GM19025 (cell line): ENCODE measurements around the gene LACTBL1.

ENCODE experiments used
- ATAC-seq: cut with Tn5 transposase; IDR thresholded peaks from one replicate; pipeline ENCODE4 v1.9.1; 2021; ENCODE audit warnings: mild to moderate bottlenecking, low read depth, moderate library complexity; ENCODE audit not compliant: unreplicated experiment

LACTBL1 gene

DNA sequence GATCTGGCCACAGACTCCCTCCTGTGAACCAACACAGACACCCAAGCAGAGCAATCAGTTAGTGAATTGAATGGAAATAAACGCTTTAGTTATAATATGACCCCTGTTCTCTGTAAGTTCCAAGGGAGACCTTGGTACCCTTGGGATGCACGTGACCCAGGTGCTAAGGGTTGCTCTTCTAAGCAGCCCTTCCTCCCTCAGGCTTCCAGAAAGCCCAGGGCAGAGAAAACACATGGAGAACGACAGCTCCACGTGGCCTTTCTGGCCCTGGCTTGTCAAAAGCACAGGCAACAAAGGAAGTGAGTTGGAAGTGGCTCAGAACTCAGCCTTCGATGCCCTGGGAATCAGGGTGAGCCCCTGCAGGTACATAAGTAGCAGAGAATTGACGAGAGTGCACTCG is 57.4 kb downstream of the LACTBL1 start:
- no peak for ATAC-seq

DNA sequence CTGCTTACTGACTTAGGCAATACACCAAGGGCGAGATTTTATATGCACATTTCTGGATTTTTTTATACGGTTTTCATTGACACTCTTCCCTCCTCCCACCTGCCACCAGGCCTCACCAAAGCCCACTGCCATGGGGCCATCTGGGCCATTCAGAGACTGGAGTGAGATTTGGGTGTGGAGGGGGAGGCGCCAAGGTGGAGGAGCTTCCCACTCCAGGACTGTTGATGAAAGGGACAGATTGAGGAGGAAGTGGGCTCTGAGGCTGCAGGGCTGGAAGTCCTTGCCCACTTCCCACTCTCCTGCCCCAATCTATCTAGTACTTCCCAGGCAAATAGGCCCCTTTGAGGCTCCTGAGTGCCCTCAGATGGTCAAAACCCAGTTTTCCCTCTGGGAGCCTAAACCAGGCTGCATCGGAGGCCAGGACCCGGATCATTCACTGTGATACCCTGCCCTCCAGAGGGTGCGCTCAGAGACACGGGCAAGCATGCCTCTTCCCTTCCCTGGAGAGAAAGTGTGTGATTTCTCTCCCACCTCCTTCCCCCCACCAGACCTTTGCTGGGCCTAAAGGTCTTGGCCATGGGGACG is 57.9 kb downstream of the LACTBL1 start:
- ATAC-seq: no peak

- no peak for ATAC-seq
Observed at GRCh38 chr1:22914156-22914555, 58.5 kb downstream of the LACTBL1 start.

DNA sequence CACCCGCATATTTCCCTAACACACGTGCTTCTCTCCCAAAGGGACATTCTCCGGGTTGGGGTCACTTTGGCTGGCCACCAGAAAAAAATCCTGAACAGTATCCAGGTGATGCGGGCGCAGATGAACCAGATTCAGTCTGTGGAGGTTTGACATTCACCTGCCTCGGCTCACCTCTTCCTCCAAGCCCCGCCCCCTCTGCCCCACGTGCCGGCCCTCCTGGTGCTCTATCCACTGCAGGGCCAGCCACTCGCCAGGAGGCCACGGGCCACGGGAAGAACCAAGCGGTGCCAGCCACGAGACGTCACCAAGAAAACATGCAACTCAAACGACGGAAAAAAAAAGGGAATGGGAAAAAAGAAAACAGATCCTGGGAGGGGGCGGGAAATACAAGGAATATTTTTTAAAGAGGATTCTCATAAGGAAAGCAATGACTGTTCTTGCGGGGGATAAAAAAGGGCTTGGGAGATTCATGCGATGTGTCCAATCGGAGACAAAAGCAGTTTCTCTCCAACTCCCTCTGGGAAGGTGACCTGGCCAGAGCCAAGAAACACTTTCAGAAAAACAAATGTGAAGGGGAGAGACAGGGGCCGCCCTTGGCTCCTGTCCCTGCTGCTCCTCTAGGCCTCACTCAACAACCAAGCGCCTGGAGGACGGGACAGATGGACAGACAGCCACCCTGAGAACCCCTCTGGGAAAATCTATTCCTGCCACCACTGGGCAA is 59.1 kb downstream of the LACTBL1 start:
- ATAC-seq: no peak

- no peak for ATAC-seq
Observed at GRCh38 chr1:22912311-22912710, 60.4 kb downstream of the LACTBL1 start.

DNA sequence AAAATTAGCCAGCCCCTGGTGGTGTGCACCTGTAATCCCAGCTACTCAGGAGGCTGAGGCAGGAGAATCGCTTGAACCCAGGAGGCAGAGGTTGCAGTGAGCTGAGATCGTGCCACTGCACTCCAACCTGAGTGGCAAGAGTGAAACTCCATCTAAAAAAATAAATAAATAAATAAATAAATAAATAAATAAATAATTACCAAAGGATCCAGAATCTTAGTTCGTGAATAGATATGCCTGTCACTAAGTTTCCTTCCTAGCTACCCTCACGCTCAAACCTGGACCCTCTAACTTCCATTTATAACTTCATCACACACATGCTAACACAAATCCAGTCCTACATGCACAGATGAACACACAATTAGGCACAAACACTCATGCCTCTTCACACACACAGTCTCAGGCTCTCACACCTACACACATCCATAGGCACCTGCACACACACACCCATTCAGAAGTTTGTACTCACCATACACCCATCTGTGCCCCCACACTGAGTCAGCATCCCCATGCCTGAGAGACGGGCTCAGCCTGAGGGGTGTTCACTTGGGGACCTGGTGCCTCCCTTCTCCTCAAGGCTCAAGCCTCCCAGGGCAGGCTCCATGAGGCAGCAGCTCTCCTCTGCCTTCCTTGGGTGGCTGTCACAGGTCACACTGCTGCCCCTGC is 61.5 kb downstream of the LACTBL1 start:
- ATAC-seq: no peak

GRCh38 chr1:22910286-22910685 is 62.4 kb downstream of the LACTBL1 start:
- ATAC-seq: no peak

GRCh38 chr1:22908880-22909426 is 63.7 kb downstream of the LACTBL1 start:
- no peak for ATAC-seq

- ATAC-seq: no peak
Observed at GRCh38 chr1:22907528-22907927, 65.1 kb downstream of the LACTBL1 start.

DNA sequence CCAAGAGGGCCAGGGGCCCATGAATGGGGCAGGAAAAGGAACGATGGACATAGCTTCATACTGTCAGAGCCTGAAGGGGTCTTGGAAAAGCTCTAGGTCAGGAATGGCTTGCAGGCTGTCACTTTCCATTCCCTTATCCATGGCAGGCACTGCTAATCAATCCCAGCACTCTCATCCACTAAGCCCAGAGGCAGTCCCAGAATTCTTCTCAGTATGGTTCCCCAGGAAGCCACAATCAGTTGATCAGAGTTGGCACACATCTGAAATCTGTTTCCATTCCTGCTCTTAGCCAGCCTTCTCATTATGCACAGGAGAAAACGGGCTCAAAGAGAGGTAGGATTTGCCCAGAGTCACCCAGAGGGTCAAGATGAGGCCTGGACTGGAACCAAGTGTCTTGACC is 65.7 kb downstream of the LACTBL1 start:
- no peak for ATAC-seq

GRCh38 chr1:22903113-22903512 is 69.6 kb downstream of the LACTBL1 start:
- no peak for ATAC-seq
